Right lobe of liver (tissue), 6 donors: ENCODE data around the gene NR3C2. TPM values are rescaled to one million over a fixed set of nuclear protein-coding genes. Genes with fewer than 3 reads are reported as not detected.

Experiments
- ATAC-seq, 4 donors: fragments of 200-7000 bp; cut with Tn5 transposase; one replicate each; pipeline ENCODE4 v1.9.1; 2020; ENCODE audit warnings: mild to moderate bottlenecking in 4 of 4, moderate library complexity in 4 of 4
- DNase-seq, 3 donors: peaks; one replicate each; pipeline ENCODE4 v3.0.0-alpha.2; 2020
- H3K27ac ChIP-seq, 3 donors: fragments of 200-600 bp; one replicate each; pipeline ENCODE4 v1.8.0; 2022
- H3K27me3 ChIP-seq, 2 donors: fragments of 200-600 bp; one replicate each; pipeline ENCODE4 v1.8.0; 2022
- H3K36me3 ChIP-seq, 4 donors: fragments of 200-600 bp; sonication (generic) in 1 of 4; one replicate each; pipeline versions ENCODE4 v1.5.1 to v1.8.0; 2017 to 2022; ENCODE audit warnings: control low read depth in 1 of 4
- H3K4me1 ChIP-seq, 4 donors: fragments of 200-600 bp; sonication (generic) in 1 of 4; one replicate each; pipeline versions ENCODE4 v1.5.1 to v1.8.0; 2017 to 2022; ENCODE audit warnings: control low read depth in 1 of 4
- H3K4me3 ChIP-seq, 3 donors: fragments of 200-600 bp; one replicate each; pipeline ENCODE4 v1.8.0; 2022
- H3K9me3 ChIP-seq, 4 donors: fragments of 200-600 bp; sonication (generic) in 1 of 4; one replicate each; pipeline versions ENCODE4 v1.5.1 to v1.8.0; 2017 to 2022; ENCODE audit warnings: control low read depth in 1 of 4
- POLR2A ChIP-seq: fragments of 450-650 bp; IDR thresholded peaks from one replicate; pipeline ENCODE4 v1.6.1; 2017; ENCODE audit warnings: antibody characterized with exemption, mild to moderate bottlenecking
- WGBS: methylation state at CpG from one replicate; pipeline ENCODE4 v1.1.6; 2018; ENCODE audit warnings: low coverage, low lambda C conversion rate; ENCODE audit not compliant: insufficient coverage; ENCODE audit errors: missing lambda C conversion rate; 5-methylcytosine and 5-hydroxymethylcytosine counted together
- intact Hi-C, 2 donors: fragments of 100-400 bp; cut with DNase I; formaldehyde crosslinking; loops; one replicate each; pipeline versions ENCODE4 v1.11.2 to v1.14.1; 2022
- total RNA-seq, 6 experiments: library from RNA; depleted of rRNA in 2 of 6; stranded (reverse); fragments of >200 nt in 2 of 6; fragmentation: NEBNext Ultra II Directional in 3 of 6; extraction: Animal tissue kit (Norgen Biotek cat#: 25700) in 3 of 6; gene quantifications; one replicate each; pipeline versions ENCODE4 v1.1.0 to v1.2.4, GENCODE V29; 2016 to 2023
- TF ChIP-seq, protein P1 (sequence below), 4 donors: fragments of 200-600 bp in 3 of 4; fragments of 450-650 bp in 1 of 4; IDR thresholded peaks; one replicate each; pipeline versions ENCODE4 v1.5.1 to v1.8.0; 2016 to 2022; ENCODE audit warnings: antibody characterized with exemption in 4 of 4, mild to moderate bottlenecking in 2 of 4
- donor health status: DM: no; HTN: yes; CAD: no.
- donor health status: DM: no; HTN: no; CAD: no.
- donor health status: DM: no; HTN: no; CAD: no.
- donor health status: DM: no; HTN: yes; CAD: no.
- donor health status: DM: no; HTN: yes; CAD: no.

The NR3C2 gene
- total RNA-seq, 6 experiments from 2014 or later: 4.8 to 15.9 (median 8.9) TPM

DNA sequence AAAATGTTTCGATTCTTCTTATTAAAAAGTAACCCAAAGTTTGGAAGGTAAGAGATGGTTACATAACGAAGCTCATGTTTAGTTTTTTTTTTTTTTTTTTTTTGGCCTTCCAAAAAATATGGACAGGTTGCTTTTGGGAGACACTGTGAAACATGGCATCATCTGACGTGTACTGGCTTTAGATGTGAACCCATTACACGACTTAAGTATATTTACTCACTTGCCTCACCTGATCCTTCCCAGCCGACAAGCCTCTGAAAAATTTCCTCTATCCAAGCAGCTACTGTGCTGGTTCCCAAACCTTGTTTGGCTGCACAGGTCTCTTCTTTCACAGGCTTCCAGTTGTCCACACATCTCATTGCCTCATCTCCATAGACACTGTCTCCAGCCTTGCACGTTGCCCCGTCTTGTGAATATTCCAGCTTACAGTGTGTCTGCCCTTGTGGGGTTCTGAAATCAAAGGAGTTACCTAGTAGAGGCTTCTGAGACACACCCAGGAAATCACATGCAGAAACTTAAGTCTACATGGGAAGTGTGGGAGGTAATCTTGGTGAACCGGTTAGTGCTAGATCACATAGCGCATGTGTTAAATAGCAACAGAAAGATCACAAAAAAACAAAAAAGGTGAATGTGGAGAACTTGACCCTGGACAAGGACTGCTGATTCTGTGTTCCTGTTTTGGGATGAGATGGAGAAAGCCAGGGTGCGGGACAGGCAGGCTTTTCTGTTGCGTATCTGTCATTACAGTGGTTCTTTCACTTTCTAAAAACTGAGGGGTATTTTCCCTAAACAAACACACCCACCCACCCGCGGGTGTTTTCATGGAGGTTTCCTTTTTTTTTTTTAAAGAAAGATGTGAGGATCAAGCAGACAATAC is 381.7 kb downstream of the NR3C2 start:
- Histone ChIP-seq H3K36me3 (no peaks in the 10 kb centered on the region), H3K4me3 (peak overlapping the region in 1 of 3 donors; percentile 7), H3K9me3 (no peaks in the 10 kb centered on the region), H3K27me3 (no peaks in the 10 kb centered on the region), H3K4me1 (peaks cover 0 to 51% (median 17%) of the 10 kb centered on the region in 4 donors), H3K27ac (peak overlapping the region in 2 of 3 donors; percentile 61 to 77)
- TF ChIP-seq, protein P1, sequence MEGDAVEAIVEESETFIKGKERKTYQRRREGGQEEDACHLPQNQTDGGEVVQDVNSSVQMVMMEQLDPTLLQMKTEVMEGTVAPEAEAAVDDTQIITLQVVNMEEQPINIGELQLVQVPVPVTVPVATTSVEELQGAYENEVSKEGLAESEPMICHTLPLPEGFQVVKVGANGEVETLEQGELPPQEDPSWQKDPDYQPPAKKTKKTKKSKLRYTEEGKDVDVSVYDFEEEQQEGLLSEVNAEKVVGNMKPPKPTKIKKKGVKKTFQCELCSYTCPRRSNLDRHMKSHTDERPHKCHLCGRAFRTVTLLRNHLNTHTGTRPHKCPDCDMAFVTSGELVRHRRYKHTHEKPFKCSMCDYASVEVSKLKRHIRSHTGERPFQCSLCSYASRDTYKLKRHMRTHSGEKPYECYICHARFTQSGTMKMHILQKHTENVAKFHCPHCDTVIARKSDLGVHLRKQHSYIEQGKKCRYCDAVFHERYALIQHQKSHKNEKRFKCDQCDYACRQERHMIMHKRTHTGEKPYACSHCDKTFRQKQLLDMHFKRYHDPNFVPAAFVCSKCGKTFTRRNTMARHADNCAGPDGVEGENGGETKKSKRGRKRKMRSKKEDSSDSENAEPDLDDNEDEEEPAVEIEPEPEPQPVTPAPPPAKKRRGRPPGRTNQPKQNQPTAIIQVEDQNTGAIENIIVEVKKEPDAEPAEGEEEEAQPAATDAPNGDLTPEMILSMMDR (IDR thresholded peaks at IDR 0.05): no peak
- no peak for TF ChIP-seq POLR2A
- intact Hi-C loops: no loop called here
- DNase-seq (no peak), ATAC-seq (peak; percentile 30 to 63 (median 56))
- WGBS: 38% methylated on average over 13 of the region's 13 CpGs

DNA sequence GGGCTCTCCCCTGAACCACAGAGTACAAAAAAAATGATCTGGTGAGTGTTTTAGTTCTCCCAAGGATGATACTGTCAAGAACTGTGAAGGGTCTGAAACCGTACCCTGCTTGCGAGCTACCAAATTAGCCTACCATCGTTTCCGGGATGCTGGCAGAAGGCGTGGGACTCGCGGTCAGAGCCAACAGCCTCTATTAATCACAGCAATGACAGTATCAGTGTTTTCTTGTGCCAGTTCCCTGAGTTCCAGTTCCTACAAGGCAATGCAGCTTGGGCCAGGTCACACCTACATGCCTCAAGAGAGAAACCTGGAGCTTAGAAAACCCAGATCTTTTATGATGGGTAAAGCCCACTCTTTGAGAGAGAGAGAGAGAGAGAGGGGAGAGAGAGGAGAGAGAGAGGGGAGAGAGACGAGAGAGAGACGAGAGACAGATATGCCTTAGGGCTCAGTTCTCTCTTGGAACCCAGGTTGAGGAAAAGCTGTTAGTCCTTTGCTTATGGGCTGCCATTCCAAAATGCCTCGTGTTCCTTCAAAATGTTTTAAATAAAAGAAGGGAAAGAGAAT is 382.5 kb downstream of the NR3C2 start:
- H3K27me3 ChIP-seq: no peaks in the 10 kb centered on the region
- 33% methylated on average over 10 of the region's 10 CpGs for WGBS
- peak overlapping the region in 2 of 3 donors; percentile 61 to 77 for H3K27ac ChIP-seq
- peak overlapping the region in 2 of 3 donors; percentile 7 to 26 for H3K4me3 ChIP-seq
- DNase-seq (peak in 2 of 3 donors; percentile 55 to 58), ATAC-seq (peak; percentile 56 to 73 (median 69))
- TF ChIP-seq, protein P1 (IDR thresholded peaks at IDR 0.05): no peak
- no peak for TF ChIP-seq POLR2A
- H3K9me3 ChIP-seq: no peaks in the 10 kb centered on the region
- no peaks in the 10 kb centered on the region for H3K36me3 ChIP-seq
- H3K4me1 ChIP-seq: peaks cover 0 to 54% (median 17%) of the 10 kb centered on the region in 4 donors
- intact Hi-C loops: no loop called here

DNA sequence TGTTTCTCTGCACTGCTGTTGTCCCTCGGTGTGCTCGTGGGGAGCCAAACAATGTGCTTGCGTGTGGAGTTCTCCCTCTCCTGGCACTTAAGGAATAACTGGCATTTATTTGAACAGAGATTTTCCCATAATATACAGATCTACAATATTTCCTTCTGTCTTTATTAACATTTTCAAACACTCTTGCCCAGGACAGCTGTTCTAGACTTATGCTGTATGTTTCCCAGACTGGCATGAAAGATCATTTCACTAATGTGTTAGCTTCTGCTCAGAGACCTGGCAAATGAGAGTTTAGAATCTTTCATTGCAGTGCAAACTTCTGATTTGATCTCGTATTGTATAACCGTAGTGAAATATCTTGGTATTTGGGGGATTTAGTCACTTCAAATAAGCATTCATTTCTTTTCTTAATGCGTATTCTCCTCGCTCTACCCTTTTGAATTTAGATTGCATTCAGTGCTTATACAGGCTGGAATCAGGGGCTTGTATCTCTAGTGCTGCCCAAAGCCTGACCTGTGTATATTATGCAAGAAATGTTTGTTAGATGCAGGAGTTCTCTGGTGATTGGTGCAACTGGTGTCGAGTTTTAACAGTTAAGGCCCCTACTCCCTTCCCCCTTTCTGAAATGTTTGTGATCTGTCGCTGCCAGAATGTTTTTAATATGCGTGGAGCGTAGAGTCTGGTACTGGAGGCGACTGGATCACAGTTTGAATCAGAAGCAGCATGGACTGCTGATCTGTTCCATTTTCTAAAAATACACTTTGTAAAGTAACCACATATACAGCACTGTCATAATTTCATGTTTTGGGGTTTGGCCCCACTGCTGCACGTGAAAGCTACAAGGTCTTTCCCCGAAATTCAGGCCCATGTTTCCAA is 384.0 kb downstream of the NR3C2 start:
- peak overlapping the region in 2 of 3 donors; percentile 61 to 77 for H3K27ac ChIP-seq
- H3K4me1 ChIP-seq: peaks cover 0 to 63% (median 17%) of the 10 kb centered on the region in 4 donors
- no peak overlapping the region for H3K4me3 ChIP-seq
- intact Hi-C loops: no loop called here
- peak in 2 of 4 donors; percentile 5 to 9 for ATAC-seq
- H3K36me3 ChIP-seq: no peaks in the 10 kb centered on the region
- no peaks in the 10 kb centered on the region for H3K9me3 ChIP-seq
- no peaks in the 10 kb centered on the region for H3K27me3 ChIP-seq
- no peak for DNase-seq
- WGBS: 66% methylated on average over 12 of the region's 14 CpGs
- TF ChIP-seq, protein P1 (IDR thresholded peaks at IDR 0.05): no peak
- no peak for TF ChIP-seq POLR2A

DNA sequence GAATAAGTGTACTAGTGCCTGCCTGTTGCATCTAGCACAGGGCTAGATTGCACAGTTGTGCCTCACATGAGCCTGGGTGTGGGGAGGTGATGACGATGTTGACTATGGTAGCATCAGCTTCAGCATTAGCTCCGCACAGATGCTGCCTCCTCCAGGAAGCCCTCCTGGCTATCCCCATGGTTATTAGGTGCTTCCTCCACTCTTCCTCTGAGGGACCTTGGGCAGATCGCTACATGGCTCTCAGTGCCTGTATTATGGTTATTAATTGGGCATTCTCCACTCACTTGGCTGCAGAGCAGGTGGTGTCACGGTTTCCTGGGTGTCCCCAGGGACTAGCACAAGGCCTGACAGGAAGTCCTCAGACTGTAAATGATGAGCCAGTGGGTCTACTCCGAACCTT is 384.7 kb downstream of the NR3C2 start:
- ATAC-seq (no peak), DNase-seq (no peak)
- Histone ChIP-seq H3K27ac (peak overlapping the region in 1 of 3 donors; percentile 4), H3K4me1 (peaks cover 0 to 70% (median 17%) of the 10 kb centered on the region in 4 donors), H3K27me3 (no peaks in the 10 kb centered on the region), H3K9me3 (no peaks in the 10 kb centered on the region), H3K4me3 (no peak overlapping the region), H3K36me3 (no peaks in the 10 kb centered on the region)
- 57% methylated on average over 1 of the region's 5 CpGs for WGBS
- intact Hi-C loops: no loop called here
- TF ChIP-seq, protein P1 (IDR thresholded peaks at IDR 0.05): no peak
- no peak for TF ChIP-seq POLR2A
